ENCODE data around the gene TUBB6. TPM values are rescaled to one million over a fixed set of nuclear protein-coding genes. Genes with fewer than 3 reads are reported as not detected.

TUBB6 gene
- total and polyA plus RNA-seq, 2 of the 8 experiments (the other 6 are each of a cell fraction or from before 2014, with no cell fraction given) = 126 to 223 TPM

- H3K36me3 ChIP-seq (ENCODE audit: control insufficient read depth in 2 of 4, insufficient read depth in 4 of 4, low read length in 3 of 4) = peaks cover 0 to 23% (median 2%) of the 10 kb centered on the region in 4 experiments; a peak in 2 of 8 replicates
- WGBS, 2 experiments (ENCODE audit: extremely low coverage in 1 of 2, insufficient coverage in 1 of 2, insufficient read length in 1 of 2, insufficient replicate concordance in 2 of 2, low coverage in 1 of 2, low lambda C conversion rate in 2 of 2, missing lambda C conversion rate in 1 of 2) = 100% methylated on average over 1 of the region's 5 CpGs; no CpG with 5 or more reads in 1 of the 2 experiments
- peaks cover 0 to 5% of the 10 kb centered on the region in 2 experiments for H4K20me1 ChIP-seq (replicated peaks in 1 of 2; ENCODE audit: control insufficient read depth in 1 of 2, insufficient read depth in 2 of 2, low read length in 2 of 2)
- H2AK5ac ChIP-seq (ENCODE audit: low read depth, low read length) = no peak overlapping the region
- H4K91ac ChIP-seq (replicated peaks; ENCODE audit: insufficient read length, low read length) = no peak overlapping the region
- no peak overlapping the region for H4K8ac ChIP-seq (ENCODE audit: extremely low read depth, insufficient read depth, low read length)
- no peak overlapping the region for H3K23ac ChIP-seq (ENCODE audit: insufficient read length)
- H2BK12ac ChIP-seq (ENCODE audit: low read depth, low read length) = no peak overlapping the region
- no peak overlapping the region for H2BK20ac ChIP-seq (ENCODE audit: low read length)
- no peak overlapping the region for H2BK15ac ChIP-seq (ENCODE audit: low read length)
- no peak overlapping the region for H3K4ac ChIP-seq (replicated peaks; ENCODE audit: insufficient read length, low read depth, low read length)
- POLR2A ChIA-PET (ENCODE audit: partially characterized antibody) = interaction anchor here (1.0 to 2.4 kb wide), 6 partner anchors 9 to 30 kb away, joined by 3 to 19 read pairs (median 4); partner anchors contain the start of gene TUBB6
- FAIRE-seq (no peak), DNase-seq (ENCODE audit: low read depth in 1 of 2, low spot score in 2 of 2) (no peak)
- no peak overlapping the region for H3K27ac ChIP-seq (ENCODE audit: low read depth, low read length)
- CTCF ChIA-PET (ENCODE audit: partially characterized antibody) = interaction anchor here (0.7 to 11.7 kb wide), 5 partner anchors 10 to 47 kb away, joined by 3 to 96 read pairs (median 7); partner anchors contain the start of gene TUBB6
- no peaks in the 10 kb centered on the region for H3K4me1 ChIP-seq (replicated peaks in 1 of 4; ENCODE audit: control insufficient read depth in 3 of 4, insufficient read depth in 4 of 4, low read length in 3 of 4)
- H3K4me3 ChIP-seq (ENCODE audit: extremely low read depth in 1 of 4, insufficient read depth in 2 of 4, low read depth in 3 of 4, low read length in 4 of 4) = no peak overlapping the region
- H2BK5ac ChIP-seq (ENCODE audit: low read depth, low read length) = no peak overlapping the region
- H3K14ac ChIP-seq (ENCODE audit: insufficient read length) = no peak overlapping the region
- no peaks in the 10 kb centered on the region for H3K23me2 ChIP-seq (ENCODE audit: low read depth, low read length)
- no peaks in the 10 kb centered on the region for H3K79me2 ChIP-seq (ENCODE audit: control insufficient read depth in 1 of 2, insufficient read depth in 2 of 2, low read length in 2 of 2)
- H4K5ac ChIP-seq (ENCODE audit: insufficient read length, low read depth, low read length) = no peak overlapping the region
- H3K56ac ChIP-seq (replicated peaks; ENCODE audit: insufficient read length, low read depth, low read length) = no peak overlapping the region
- H2AFZ ChIP-seq (ENCODE audit: low read length) = no peak overlapping the region
- no peak overlapping the region for H3K9ac ChIP-seq (replicated peaks in 1 of 4; ENCODE audit: extremely low read depth in 1 of 4, low read depth in 3 of 4, low read length in 3 of 4)
- H3K9me3 ChIP-seq (ENCODE audit: insufficient read depth in 2 of 2, low read depth in 1 of 2, low read length in 1 of 2) = no peaks in the 10 kb centered on the region
- H3K18ac ChIP-seq (ENCODE audit: extremely low read depth, low read length) = no peak overlapping the region
- H3K79me1 ChIP-seq (ENCODE audit: low read depth, low read length) = peaks cover 2% of the 10 kb centered on the region; the same call in 1 of the 2 replicates
- no peak overlapping the region for H3K4me2 ChIP-seq (ENCODE audit: insufficient read depth in 1 of 2, low read depth in 2 of 2, low read length in 2 of 2)
- H2BK120ac ChIP-seq (replicated peaks; ENCODE audit: low read depth, low read length) = no peak overlapping the region
- H3K27me3 ChIP-seq (replicated peaks in 1 of 4; ENCODE audit: control insufficient read depth in 3 of 4, extremely low read depth in 1 of 4, insufficient read depth in 3 of 4, low read length in 3 of 4) = no peaks in the 10 kb centered on the region
- TF ChIP-seq JUND (IDR thresholded peaks at IDR 0.05; ENCODE audit: low read length) (no peak), ASH2L (IDR thresholded peaks at IDR 0.05; ENCODE audit: low read length) (no peak), TAF7 (optimal IDR thresholded peaks at IDR 0.05; ENCODE audit: borderline replicate concordance, low read depth, low read length) (no peak), KDM4A (IDR thresholded peaks at IDR 0.05; ENCODE audit: low read depth, low read length, severe bottlenecking) (no peak), FOSL1 (IDR thresholded peaks at IDR 0.05; ENCODE audit: insufficient read depth, low read depth, low read length) (no peak), CTBP2 (IDR thresholded peaks at IDR 0.05; ENCODE audit: borderline replicate concordance, insufficient read depth, insufficient read length, low read length) (no peak), PHF8 (conservative IDR thresholded peaks at IDR 0.05; ENCODE audit: low read depth, low read length) (no peak), RNF2 (IDR thresholded peaks at IDR 0.05; ENCODE audit: borderline replicate concordance, low read depth, low read length, missing control alignments, poor library complexity, severe bottlenecking) (no peak), GTF2F1 (IDR thresholded peaks at IDR 0.05; ENCODE audit: borderline replicate concordance, low read depth, low read length) (no peak), CTCF (IDR thresholded peaks at IDR 0.05; ENCODE audit: control extremely low read depth in 1 of 3, insufficient read depth in 1 of 3, low read depth in 1 of 3, low read length in 3 of 3) (no peak), POLR2AphosphoS5 (IDR thresholded peaks at IDR 0.05; ENCODE audit: low read depth, low read length) (no peak)
These were observed 10.8 kb downstream of the TUBB6 start for GRCh38 chr18:12318857-12319256.

All from H1 (cell line).